ENCODE measurements around the gene IFT52. TPM values are rescaled to one million over a fixed set of nuclear protein-coding genes. Genes with fewer than 3 reads are reported as not detected.

The IFT52 gene
- total RNA-seq, 1 donor from 2014 or later, result 47.0 TPM

DNA sequence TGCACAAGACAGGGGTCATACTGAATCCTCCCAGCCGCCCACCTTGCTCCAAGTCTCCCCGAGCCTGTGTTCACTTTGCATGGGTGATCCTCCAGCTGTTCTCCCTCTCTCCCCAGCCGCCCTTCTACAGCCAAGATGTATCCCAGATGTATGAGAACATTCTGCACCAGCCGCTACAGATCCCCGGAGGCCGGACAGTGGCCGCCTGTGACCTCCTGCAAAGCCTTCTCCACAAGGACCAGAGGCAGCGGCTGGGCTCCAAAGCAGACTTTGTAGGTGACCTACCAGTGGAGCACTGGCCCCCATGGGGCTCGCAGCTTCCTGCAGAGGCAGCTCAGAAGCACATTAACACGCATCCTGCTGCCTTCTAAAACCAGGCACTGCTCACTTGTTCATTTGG lies 14.6 kb upstream of the IFT52 start:
- Mint-ChIP-seq H3K27me3 (no peaks in the 10 kb centered on the region), H3K9me3 (no peaks in the 10 kb centered on the region), H3K4me3 (no peak overlapping the region), H3K27ac (no peak overlapping the region), H3K36me3 (no peaks in the 10 kb centered on the region), H3K4me1 (ENCODE audit: unreplicated experiment) (peaks cover 4% of the 10 kb centered on the region)
- DNase-seq (ENCODE audit: extremely low spot score, unreplicated experiment), result no peak
- TF ChIP-seq, protein P1, sequence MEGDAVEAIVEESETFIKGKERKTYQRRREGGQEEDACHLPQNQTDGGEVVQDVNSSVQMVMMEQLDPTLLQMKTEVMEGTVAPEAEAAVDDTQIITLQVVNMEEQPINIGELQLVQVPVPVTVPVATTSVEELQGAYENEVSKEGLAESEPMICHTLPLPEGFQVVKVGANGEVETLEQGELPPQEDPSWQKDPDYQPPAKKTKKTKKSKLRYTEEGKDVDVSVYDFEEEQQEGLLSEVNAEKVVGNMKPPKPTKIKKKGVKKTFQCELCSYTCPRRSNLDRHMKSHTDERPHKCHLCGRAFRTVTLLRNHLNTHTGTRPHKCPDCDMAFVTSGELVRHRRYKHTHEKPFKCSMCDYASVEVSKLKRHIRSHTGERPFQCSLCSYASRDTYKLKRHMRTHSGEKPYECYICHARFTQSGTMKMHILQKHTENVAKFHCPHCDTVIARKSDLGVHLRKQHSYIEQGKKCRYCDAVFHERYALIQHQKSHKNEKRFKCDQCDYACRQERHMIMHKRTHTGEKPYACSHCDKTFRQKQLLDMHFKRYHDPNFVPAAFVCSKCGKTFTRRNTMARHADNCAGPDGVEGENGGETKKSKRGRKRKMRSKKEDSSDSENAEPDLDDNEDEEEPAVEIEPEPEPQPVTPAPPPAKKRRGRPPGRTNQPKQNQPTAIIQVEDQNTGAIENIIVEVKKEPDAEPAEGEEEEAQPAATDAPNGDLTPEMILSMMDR (conservative IDR thresholded peaks at IDR 0.05), result no peak

DNA sequence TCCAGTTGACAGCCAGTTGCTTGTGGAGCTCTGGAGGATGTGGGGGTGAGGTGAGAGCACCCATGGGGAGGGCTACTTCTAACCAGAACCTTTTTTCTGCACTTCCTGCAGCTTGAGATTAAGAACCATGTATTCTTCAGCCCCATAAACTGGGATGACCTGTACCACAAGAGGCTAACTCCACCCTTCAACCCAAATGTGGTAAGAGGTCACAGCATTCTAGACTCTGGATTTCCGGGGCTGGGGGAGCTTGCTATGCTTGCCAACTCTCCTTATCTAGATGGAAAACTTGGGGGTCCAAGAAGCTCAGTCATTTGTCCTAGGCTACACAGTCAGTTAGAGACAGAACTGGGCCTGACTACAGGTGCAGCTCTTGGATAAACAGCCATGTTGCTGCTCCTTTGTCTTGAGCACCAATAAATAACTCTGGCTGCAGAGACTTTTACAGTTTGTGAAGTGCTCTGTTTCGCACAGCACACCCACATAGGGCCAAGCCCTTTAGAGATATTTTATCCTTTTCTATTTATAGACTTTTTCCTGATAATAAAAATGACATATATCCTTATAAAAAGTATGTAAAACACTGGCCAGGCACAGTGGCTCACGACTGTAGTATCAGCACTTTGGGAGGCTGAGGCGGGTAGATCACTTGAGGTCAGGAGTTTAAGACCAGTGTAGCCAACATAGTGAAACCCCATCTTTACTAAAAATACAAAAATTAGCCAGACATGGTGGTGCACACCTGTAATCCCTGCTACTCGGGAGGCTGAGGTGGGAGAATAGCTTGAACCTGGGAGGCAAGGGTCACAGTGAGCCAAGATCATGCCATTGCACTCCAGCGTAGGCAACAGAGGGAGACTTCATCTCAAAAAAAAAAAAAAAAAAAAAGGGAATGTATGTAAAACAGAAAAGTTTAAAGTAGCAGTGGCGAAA lies 10.6 kb upstream of the IFT52 start:
- Mint-ChIP-seq H3K4me3 (no peak overlapping the region), H3K36me3 (no peaks in the 10 kb centered on the region), H3K4me1 (ENCODE audit: unreplicated experiment) (peaks cover 4% of the 10 kb centered on the region), H3K9me3 (no peaks in the 10 kb centered on the region), H3K27me3 (no peaks in the 10 kb centered on the region), H3K27ac (no peak overlapping the region)
- TF ChIP-seq, protein P1 (conservative IDR thresholded peaks at IDR 0.05), result no peak
- no peak for DNase-seq (ENCODE audit: extremely low spot score, unreplicated experiment)

DNA sequence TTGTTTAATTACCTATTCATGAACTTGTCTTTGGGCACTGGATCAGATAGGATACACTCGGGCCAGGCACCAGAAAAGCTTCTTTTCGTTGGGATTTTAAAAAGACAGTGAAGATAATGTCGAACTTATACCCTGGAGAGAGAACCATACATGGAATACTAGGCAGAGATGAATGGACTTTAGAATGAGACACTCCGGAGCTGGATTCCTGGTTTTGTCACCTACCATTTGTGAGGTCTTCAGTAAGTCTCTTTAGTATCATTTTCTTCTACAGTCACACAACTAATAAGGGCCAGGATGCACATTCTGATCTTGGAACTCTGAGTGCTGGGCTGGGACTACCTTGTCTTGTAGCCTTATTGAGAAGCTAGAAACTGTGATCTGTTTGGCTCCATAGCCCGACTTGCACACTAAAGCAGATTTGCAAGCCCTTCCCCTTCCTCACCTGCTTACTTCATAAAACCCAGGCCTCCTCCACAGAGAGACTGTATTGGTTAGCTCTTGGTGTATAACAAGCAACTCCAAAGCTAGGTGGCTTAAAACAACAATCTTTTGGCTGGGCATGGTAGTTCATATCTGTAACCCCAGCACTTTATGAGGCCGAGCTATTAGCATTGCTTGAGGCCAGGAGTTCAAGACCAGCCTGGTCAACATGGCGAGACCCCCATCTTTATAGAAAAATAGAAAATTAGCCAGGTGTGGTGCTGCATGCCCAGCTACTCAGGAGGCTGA lies 7.4 kb upstream of the IFT52 start:
- Mint-ChIP-seq H3K4me3 (no peak overlapping the region), H3K27ac (no peak overlapping the region), H3K36me3 (no peaks in the 10 kb centered on the region), H3K4me1 (ENCODE audit: unreplicated experiment) (peaks cover 4% of the 10 kb centered on the region), H3K27me3 (no peaks in the 10 kb centered on the region), H3K9me3 (no peaks in the 10 kb centered on the region)
- TF ChIP-seq, protein P1 (conservative IDR thresholded peaks at IDR 0.05), result no peak
- DNase-seq (ENCODE audit: extremely low spot score, unreplicated experiment), result no peak

DNA sequence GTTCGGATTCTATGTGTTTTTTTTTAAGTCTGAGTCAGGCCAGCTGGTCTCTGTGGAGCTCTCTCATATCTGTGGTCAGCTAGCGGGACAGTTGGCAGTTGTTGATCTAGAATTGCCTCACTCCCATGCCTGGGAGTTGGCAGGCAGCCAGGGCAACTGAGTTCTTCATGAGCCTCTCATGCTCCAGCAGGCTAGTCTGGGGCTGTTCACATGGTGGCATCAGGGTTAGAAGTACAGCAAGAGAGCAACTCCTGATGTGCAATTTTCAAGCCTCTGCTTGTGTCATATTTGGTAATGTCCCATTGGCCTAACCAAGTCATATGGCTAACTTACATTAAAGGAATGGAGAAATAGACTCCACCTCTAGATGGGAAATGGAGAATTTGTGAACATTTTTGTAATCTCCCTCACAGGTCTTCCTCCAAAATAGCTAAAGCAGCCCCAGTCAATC lies 6.7 kb upstream of the IFT52 start:
- H3K4me1 Mint-ChIP-seq (ENCODE audit: unreplicated experiment), result peaks cover 4% of the 10 kb centered on the region
- no peaks in the 10 kb centered on the region for H3K27me3 Mint-ChIP-seq
- TF ChIP-seq, protein P1 (conservative IDR thresholded peaks at IDR 0.05), result no peak
- H3K9me3 Mint-ChIP-seq, result no peaks in the 10 kb centered on the region
- H3K36me3 Mint-ChIP-seq, result no peaks in the 10 kb centered on the region
- no peak overlapping the region for H3K4me3 Mint-ChIP-seq
- H3K27ac Mint-ChIP-seq, result peak overlapping the region; percentile 34
- DNase-seq (ENCODE audit: extremely low spot score, unreplicated experiment), result no peak

DNA sequence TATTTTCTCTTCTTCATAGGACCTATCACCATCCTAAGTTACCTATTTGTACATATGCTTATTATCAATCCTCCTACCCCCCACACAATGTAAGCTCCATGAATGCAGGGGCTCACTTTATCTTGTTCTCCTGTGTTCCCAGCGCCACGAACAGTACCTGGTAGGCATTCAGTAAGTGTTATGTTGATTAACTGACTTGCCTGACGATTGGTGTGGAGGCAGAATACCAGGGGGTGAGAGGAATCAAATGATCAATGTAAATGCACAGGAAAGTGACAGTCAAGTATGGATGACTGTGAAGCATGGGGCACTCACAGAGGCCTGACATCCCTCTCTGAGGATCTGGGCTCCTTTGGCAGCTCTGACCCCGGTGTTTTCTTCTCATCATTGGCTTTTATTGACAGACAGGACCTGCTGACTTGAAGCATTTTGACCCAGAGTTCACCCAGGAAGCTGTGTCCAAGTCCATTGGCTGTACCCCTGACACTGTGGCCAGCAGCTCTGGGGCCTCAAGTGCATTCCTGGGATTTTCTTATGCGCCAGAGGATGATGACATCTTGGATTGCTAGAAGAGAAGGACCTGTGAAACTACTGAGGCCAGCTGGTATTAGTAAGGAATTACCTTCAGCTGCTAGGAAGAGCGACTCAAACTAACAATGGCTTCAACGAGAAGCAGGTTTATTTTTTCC lies 6.1 kb upstream of the IFT52 start:
- no peaks in the 10 kb centered on the region for H3K9me3 Mint-ChIP-seq
- no peak for DNase-seq (ENCODE audit: extremely low spot score, unreplicated experiment)
- H3K4me1 Mint-ChIP-seq (ENCODE audit: unreplicated experiment), result peaks cover 4% of the 10 kb centered on the region
- TF ChIP-seq, protein P1 (conservative IDR thresholded peaks at IDR 0.05), result no peak
- H3K27ac Mint-ChIP-seq, result no peak overlapping the region
- H3K27me3 Mint-ChIP-seq, result no peaks in the 10 kb centered on the region
- H3K4me3 Mint-ChIP-seq, result no peak overlapping the region
- no peaks in the 10 kb centered on the region for H3K36me3 Mint-ChIP-seq
